Measurements from ENCODE around the gene RPS13.

GRCh38 chr11:17026487-17027082, 50.9 kb downstream of the RPS13 start:
- TF ChIP-seq CTCF (IDR thresholded peaks at IDR 0.05; ENCODE audit: low read depth, low read length) (no peak), POLR2A (IDR thresholded peaks at IDR 0.05; ENCODE audit: extremely low read depth, insufficient read length) (no peak), MAX (IDR thresholded peaks at IDR 0.05; ENCODE audit: low read depth, low read length) (no peak)

Measured in NB4 (cell line).